ENCODE measurements around the gene XRN2.

Gene XRN2

DNA sequence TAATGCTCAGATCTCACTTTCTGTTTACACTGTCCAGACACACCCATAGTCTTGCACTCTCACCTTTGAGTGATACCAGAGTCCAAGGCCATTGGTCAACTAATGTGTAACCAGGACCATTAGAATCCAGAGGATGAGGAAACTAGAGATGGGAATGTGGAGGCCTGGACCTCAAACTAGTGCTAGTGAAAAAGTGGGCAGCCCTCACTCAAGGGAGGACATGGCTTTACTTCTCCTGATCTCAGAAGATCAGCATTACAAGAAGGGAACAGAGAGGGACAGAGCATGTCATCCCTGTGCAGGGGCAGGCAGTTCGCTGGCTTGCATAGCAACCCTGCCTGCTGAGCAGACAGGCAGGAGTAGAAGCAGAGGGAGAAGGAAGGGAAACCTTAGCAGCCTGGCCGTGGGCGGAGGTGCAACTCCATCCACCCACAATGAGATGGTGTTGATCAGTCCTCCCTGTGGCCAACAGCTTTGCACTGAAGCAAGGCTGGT lies 22.6 kb upstream of the XRN2 start:
- ATAC-seq (ENCODE audit: low read depth), result no peak
- TF ChIP-seq, protein P1, sequence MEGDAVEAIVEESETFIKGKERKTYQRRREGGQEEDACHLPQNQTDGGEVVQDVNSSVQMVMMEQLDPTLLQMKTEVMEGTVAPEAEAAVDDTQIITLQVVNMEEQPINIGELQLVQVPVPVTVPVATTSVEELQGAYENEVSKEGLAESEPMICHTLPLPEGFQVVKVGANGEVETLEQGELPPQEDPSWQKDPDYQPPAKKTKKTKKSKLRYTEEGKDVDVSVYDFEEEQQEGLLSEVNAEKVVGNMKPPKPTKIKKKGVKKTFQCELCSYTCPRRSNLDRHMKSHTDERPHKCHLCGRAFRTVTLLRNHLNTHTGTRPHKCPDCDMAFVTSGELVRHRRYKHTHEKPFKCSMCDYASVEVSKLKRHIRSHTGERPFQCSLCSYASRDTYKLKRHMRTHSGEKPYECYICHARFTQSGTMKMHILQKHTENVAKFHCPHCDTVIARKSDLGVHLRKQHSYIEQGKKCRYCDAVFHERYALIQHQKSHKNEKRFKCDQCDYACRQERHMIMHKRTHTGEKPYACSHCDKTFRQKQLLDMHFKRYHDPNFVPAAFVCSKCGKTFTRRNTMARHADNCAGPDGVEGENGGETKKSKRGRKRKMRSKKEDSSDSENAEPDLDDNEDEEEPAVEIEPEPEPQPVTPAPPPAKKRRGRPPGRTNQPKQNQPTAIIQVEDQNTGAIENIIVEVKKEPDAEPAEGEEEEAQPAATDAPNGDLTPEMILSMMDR (IDR thresholded peaks at IDR 0.05; ENCODE audit: poor library complexity, severe bottlenecking), result no peak

GRCh38 chr20:21286775-21287174 lies 16.4 kb upstream of the XRN2 start:
- no peak overlapping the region for H3K4me3 ChIP-seq (ENCODE audit: severe bottlenecking)
- no peak overlapping the region for H3K27ac ChIP-seq (ENCODE audit: poor library complexity, severe bottlenecking)

More for the DNA sequence above, 22.6 kb upstream of the XRN2 start:
- no peak for DNase-seq (ENCODE audit: low spot score)
- H3K27me3 ChIP-seq (ENCODE audit: insufficient read depth, poor library complexity, severe bottlenecking), result no peaks in the 10 kb centered on the region
- H3K36me3 ChIP-seq (ENCODE audit: low read depth), result no peaks in the 10 kb centered on the region
- H3K4me1 ChIP-seq (ENCODE audit: insufficient read depth, poor library complexity, severe bottlenecking), result no peaks in the 10 kb centered on the region
- H3K4me3 ChIP-seq (ENCODE audit: severe bottlenecking), result no peak overlapping the region
- H3K27ac ChIP-seq (ENCODE audit: poor library complexity, severe bottlenecking), result no peak overlapping the region
- no peaks in the 10 kb centered on the region for H3K9me3 ChIP-seq (ENCODE audit: severe bottlenecking)

DNA sequence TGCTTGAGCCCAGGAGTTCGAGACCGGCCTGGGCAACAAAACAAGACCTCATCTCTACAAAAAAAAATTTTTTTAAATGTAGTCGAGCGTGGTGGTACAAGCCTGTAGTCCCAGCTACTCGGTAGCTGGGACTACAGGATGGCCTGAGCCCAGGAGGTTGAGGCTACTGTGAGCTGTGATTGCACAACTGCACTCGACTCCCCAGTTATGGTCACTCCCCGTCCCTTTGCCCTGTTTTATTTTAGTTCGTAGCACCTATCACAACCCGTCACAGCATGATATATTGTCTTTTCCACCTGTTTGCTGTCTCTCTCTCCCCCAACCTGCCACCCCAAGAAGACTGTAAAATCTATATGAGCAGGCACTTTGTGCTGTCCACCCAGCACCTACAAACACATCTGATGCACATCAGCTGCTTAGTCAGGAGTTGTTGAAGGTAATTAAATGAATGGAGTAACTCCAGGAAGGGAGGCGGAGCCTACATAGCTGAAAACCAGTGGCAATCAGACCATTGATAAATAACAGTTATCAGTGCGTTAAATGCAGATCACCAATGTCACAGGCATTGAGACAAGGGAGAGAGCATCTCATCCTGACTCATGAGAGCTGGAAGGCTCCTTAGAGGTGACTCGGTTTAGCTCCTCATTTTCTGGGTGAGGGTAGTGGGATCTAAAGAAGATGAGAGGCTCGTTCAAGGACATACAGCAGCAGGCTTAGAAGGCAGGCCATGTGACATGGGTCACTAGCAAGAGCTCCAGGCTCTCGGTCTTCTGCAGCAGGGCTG lies 14.4 kb upstream of the XRN2 start:
- no peak overlapping the region for H3K4me3 ChIP-seq (ENCODE audit: severe bottlenecking)
- H3K36me3 ChIP-seq (ENCODE audit: low read depth), result no peaks in the 10 kb centered on the region
- DNase-seq (ENCODE audit: low spot score) (no peak), ATAC-seq (ENCODE audit: low read depth) (no peak)
- H3K4me1 ChIP-seq (ENCODE audit: insufficient read depth, poor library complexity, severe bottlenecking), result no peaks in the 10 kb centered on the region
- no peaks in the 10 kb centered on the region for H3K9me3 ChIP-seq (ENCODE audit: severe bottlenecking)
- no peaks in the 10 kb centered on the region for H3K27me3 ChIP-seq (ENCODE audit: insufficient read depth, poor library complexity, severe bottlenecking)
- TF ChIP-seq, protein P1 (IDR thresholded peaks at IDR 0.05; ENCODE audit: poor library complexity, severe bottlenecking), result no peak
- H3K27ac ChIP-seq (ENCODE audit: poor library complexity, severe bottlenecking), result no peak overlapping the region

More at GRCh38 chr20:21286775-21287174, 16.4 kb upstream of the XRN2 start:
- ATAC-seq (ENCODE audit: low read depth) (no peak), DNase-seq (ENCODE audit: low spot score) (no peak)
- H3K4me1 ChIP-seq (ENCODE audit: insufficient read depth, poor library complexity, severe bottlenecking), result no peaks in the 10 kb centered on the region
- no peaks in the 10 kb centered on the region for H3K36me3 ChIP-seq (ENCODE audit: low read depth)
- no peaks in the 10 kb centered on the region for H3K27me3 ChIP-seq (ENCODE audit: insufficient read depth, poor library complexity, severe bottlenecking)
- no peaks in the 10 kb centered on the region for H3K9me3 ChIP-seq (ENCODE audit: severe bottlenecking)
- TF ChIP-seq, protein P1 (IDR thresholded peaks at IDR 0.05; ENCODE audit: poor library complexity, severe bottlenecking), result no peak

DNA sequence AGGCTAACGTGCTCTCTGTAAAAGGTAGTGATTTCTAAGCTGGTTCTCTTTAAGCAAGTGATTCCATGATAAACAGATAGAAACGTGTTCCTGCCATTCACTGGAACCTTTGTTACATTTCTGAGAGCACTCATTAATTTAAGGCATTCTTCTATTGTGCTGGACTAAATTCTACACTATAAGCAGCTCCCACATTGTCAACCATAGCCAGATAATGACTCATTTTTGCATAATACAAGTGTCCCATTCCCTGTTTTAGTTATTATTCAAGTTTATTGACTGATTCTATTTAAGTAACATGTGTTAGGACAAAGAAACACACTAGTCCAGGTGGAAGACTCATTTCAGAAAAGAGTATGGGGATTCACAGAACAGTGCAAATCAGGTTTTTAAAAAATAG lies 13.5 kb upstream of the XRN2 start:
- Histone ChIP-seq H3K36me3 (ENCODE audit: low read depth) (no peaks in the 10 kb centered on the region), H3K4me3 (ENCODE audit: severe bottlenecking) (no peak overlapping the region), H3K27me3 (ENCODE audit: insufficient read depth, poor library complexity, severe bottlenecking) (no peaks in the 10 kb centered on the region), H3K27ac (ENCODE audit: poor library complexity, severe bottlenecking) (no peak overlapping the region), H3K9me3 (ENCODE audit: severe bottlenecking) (no peaks in the 10 kb centered on the region), H3K4me1 (ENCODE audit: insufficient read depth, poor library complexity, severe bottlenecking) (no peaks in the 10 kb centered on the region)
- no peak for DNase-seq (ENCODE audit: low spot score)
- TF ChIP-seq, protein P1 (IDR thresholded peaks at IDR 0.05; ENCODE audit: poor library complexity, severe bottlenecking), result no peak
- ATAC-seq (ENCODE audit: low read depth), result no peak

GRCh38 chr20:21291026-21291425 lies 12.1 kb upstream of the XRN2 start:
- no peaks in the 10 kb centered on the region for H3K4me1 ChIP-seq (ENCODE audit: insufficient read depth, poor library complexity, severe bottlenecking)
- H3K9me3 ChIP-seq (ENCODE audit: severe bottlenecking), result no peaks in the 10 kb centered on the region
- no peak overlapping the region for H3K4me3 ChIP-seq (ENCODE audit: severe bottlenecking)
- TF ChIP-seq, protein P1 (IDR thresholded peaks at IDR 0.05; ENCODE audit: poor library complexity, severe bottlenecking), result no peak
- no peaks in the 10 kb centered on the region for H3K36me3 ChIP-seq (ENCODE audit: low read depth)
- DNase-seq (ENCODE audit: low spot score) (no peak), ATAC-seq (ENCODE audit: low read depth) (no peak; the same call in 2 of the 3 replicates)
- no peaks in the 10 kb centered on the region for H3K27me3 ChIP-seq (ENCODE audit: insufficient read depth, poor library complexity, severe bottlenecking)
- H3K27ac ChIP-seq (ENCODE audit: poor library complexity, severe bottlenecking), result no peak overlapping the region
